Endothelial cell of umbilical vein (primary cell): ENCODE measurements around the gene SLC10A2. TPM values are rescaled to one million over a fixed set of nuclear protein-coding genes. Genes with fewer than 3 reads are reported as not detected.

ENCODE experiments used
- BruUV-seq: library from RNA; stranded (reverse); fragments of 400-500 nt; replicated peaks from 2 replicates; lab custom pipeline; 2021; lab: Mats Ljungman, UMichigan
- CTCF ChIA-PET: fragments of 300-600, 350-600 bp; sonication (Branson Sonifier 250); formaldehyde crosslinking; loops from one replicate; lab custom pipeline; 2021; ENCODE audit warnings: antibody characterized with exemption, inconsistent platforms; lab: Charles Lee
- POLR2A ChIA-PET: fragments of 300-600, 350-600 bp; sonication (Branson Sonifier 250); formaldehyde crosslinking; loops from one replicate; lab custom pipeline; 2021; ENCODE audit warnings: antibody characterized with exemption, inconsistent platforms; lab: Charles Lee
- DNase-seq: peaks from one replicate; pipeline ENCODE4 v3.0.0-alpha.2; 2011; ENCODE audit warnings: low read depth, low spot score
- FAIRE-seq: peaks from 2 replicates; lab custom pipeline; 2011; peaks lifted over from hg19 to GRCh38; lab: Jason Lieb, UNC
- H2AFZ ChIP-seq: 2 replicates; pipeline ENCODE4 v1.6.0; 2012; ENCODE audit warnings: low read depth, low read length, control low read depth, inconsistent platforms
- H3K27ac ChIP-seq: 2 replicates; pipeline ENCODE4 v1.5.1; 2011; ENCODE audit warnings: low read depth, mild to moderate bottlenecking, control low read depth, low read length, moderate library complexity; ENCODE audit not compliant: insufficient read depth
- H3K27me3 ChIP-seq, 2 experiments: 2 replicates each; pipeline versions ENCODE4 v1.6.0 to v1.6.1; 2011; ENCODE audit warnings: low read length in 2 of 2, mixed read lengths in 1 of 2; ENCODE audit not compliant: control insufficient read depth in 2 of 2, insufficient read depth in 2 of 2
- H3K36me3 ChIP-seq, 2 experiments: 2 replicates in 1 of 2; 3 replicates in 1 of 2; pipeline ENCODE4 v1.5.1; 2011; ENCODE audit warnings: low read length in 2 of 2, mild to moderate bottlenecking in 1 of 2, moderate library complexity in 1 of 2; ENCODE audit not compliant: control insufficient read depth in 2 of 2, insufficient read depth in 2 of 2; ENCODE audit errors: extremely low read depth in 1 of 2
- H3K4me1 ChIP-seq: 3 replicates; pipeline ENCODE4 v1.5.1; 2011; ENCODE audit warnings: mild to moderate bottlenecking, low read length; ENCODE audit not compliant: control insufficient read depth, insufficient read depth; ENCODE audit errors: extremely low read depth
- H3K4me2 ChIP-seq: 2 replicates; pipeline ENCODE4 v1.6.1; 2011; ENCODE audit warnings: low read length, control low read depth, mixed read lengths; ENCODE audit not compliant: insufficient read depth
- H3K4me3 ChIP-seq, 3 experiments: fragments of 200-600 bp in 1 of 3; sonication (generic), shearing (Covaris generic) in 1 of 3; replicated peaks in 1 of 3; 2 replicates each; pipeline ENCODE4 v1.5.1; 2011 to 2016; ENCODE audit warnings: control low read depth in 3 of 3, low read length in 3 of 3, mild to moderate bottlenecking in 2 of 3, inconsistent platforms in 1 of 3, low read depth in 1 of 3, moderate library complexity in 1 of 3; ENCODE audit not compliant: insufficient read depth in 1 of 3
- H3K79me2 ChIP-seq: 2 replicates; pipeline ENCODE4 v1.6.0; 2012; ENCODE audit warnings: low read length, inconsistent platforms; ENCODE audit not compliant: control insufficient read depth, insufficient read depth
- H3K9ac ChIP-seq: replicated peaks from 2 replicates; pipeline ENCODE3; 2011; ENCODE audit warnings: low read length, control low read depth; ENCODE audit not compliant: insufficient read depth; ENCODE audit errors: extremely low read depth
- H3K9me1 ChIP-seq: replicated peaks from 3 replicates; pipeline ENCODE4 v1.6.0; 2011; ENCODE audit warnings: mild to moderate bottlenecking, low read length; ENCODE audit not compliant: control insufficient read depth, insufficient read depth; ENCODE audit errors: extremely low read depth
- H3K9me3 ChIP-seq: replicated peaks from 2 replicates; pipeline ENCODE4 v1.5.1; 2012; ENCODE audit warnings: low read length, inconsistent platforms; ENCODE audit not compliant: control insufficient read depth, insufficient read depth
- H4K20me1 ChIP-seq: replicated peaks from 2 replicates; pipeline ENCODE3; 2011; ENCODE audit warnings: mild to moderate bottlenecking, low read length; ENCODE audit not compliant: control insufficient read depth, insufficient read depth; ENCODE audit errors: extremely low read depth
- CTCF ChIP-seq, 2 donors: IDR thresholded peaks; 1 replicate in 1 of 2; 2 replicates in 1 of 2; pipeline ENCODE4 v1.5.1; 2011; ENCODE audit warnings: low read length in 2 of 2, mild to moderate bottlenecking in 2 of 2, moderate library complexity in 2 of 2, control low read depth in 1 of 2, inconsistent platforms in 1 of 2, low read depth in 1 of 2; ENCODE audit not compliant: insufficient read depth in 1 of 2; ENCODE audit errors: extremely low read depth in 1 of 2
- EZH2 ChIP-seq: IDR thresholded peaks from 2 replicates; pipeline ENCODE4 v1.6.1; 2012; ENCODE audit warnings: borderline replicate concordance, low read depth, mild to moderate bottlenecking, moderate library complexity, low read length, inconsistent platforms; ENCODE audit not compliant: severe bottlenecking
- FOS ChIP-seq: IDR thresholded peaks from 2 replicates; pipeline ENCODE4 v1.6.1; 2011; ENCODE audit warnings: mild to moderate bottlenecking, low read length, moderate library complexity, borderline replicate concordance; ENCODE audit not compliant: insufficient read depth
- GATA2 ChIP-seq: IDR thresholded peaks from 2 replicates; pipeline ENCODE4 v1.7.0; 2011; ENCODE audit warnings: low read depth, mild to moderate bottlenecking, moderate library complexity, mixed read lengths, low read length; ENCODE audit not compliant: insufficient read length, insufficient read depth
- JUN ChIP-seq: IDR thresholded peaks from 2 replicates; pipeline ENCODE4 v1.6.1; 2011; ENCODE audit warnings: borderline replicate concordance, low read depth; ENCODE audit not compliant: insufficient read length, insufficient read depth
- MAX ChIP-seq: IDR thresholded peaks from 2 replicates; pipeline ENCODE4 v1.6.1; 2011; ENCODE audit not compliant: insufficient read depth, insufficient read length
- MYC ChIP-seq: IDR thresholded peaks from one replicate; pipeline ENCODE4 v1.6.1; 2011; ENCODE audit warnings: mild to moderate bottlenecking, low read depth, low read length
- POLR2A ChIP-seq: IDR thresholded peaks from 2 replicates; pipeline ENCODE4 v1.6.1; 2012; ENCODE audit warnings: low read depth, mild to moderate bottlenecking, control low read depth, low read length
- POLR2AphosphoS5 ChIP-seq: IDR thresholded peaks from 2 replicates; pipeline ENCODE4 v1.6.1; 2012; ENCODE audit warnings: low read depth, mild to moderate bottlenecking, control low read depth, low read length, moderate library complexity; ENCODE audit not compliant: insufficient read depth
- dilution Hi-C: fragments of 300-500 bp; cut with MboI; formaldehyde crosslinking; loops from one replicate; pipeline ENCODE4 v1.15.0; 2019; ENCODE audit warnings: low sequenced_read_pairs; ENCODE audit not compliant: extremely low pct_ligation_motif_present
- intact Hi-C: fragments of 100-400 bp; cut with micrococcal nuclease; formaldehyde crosslinking; loops from one replicate; pipeline ENCODE4 v1.10.0; 2022
- polyA plus RNA-seq, 4 experiments: library from polyadenylated mRNA; depleted of rRNA in 3 of 4; stranded (reverse) in 3 of 4; unstranded in 1 of 4; fragments of >200 nt; gene quantifications; 2 replicates each; pipeline versions ENCODE4 v1.2.1 to v1.2.3, GENCODE V29; 2011 to 2012; ENCODE audit warnings: missing spikeins in 1 of 4
- total RNA-seq: library from RNA; stranded (reverse); gene quantifications from 2 replicates; pipeline ENCODE4 v1.2.3, GENCODE V29; 2021

Gene SLC10A2
- total and polyA plus RNA-seq, 2 donors (not counting 3 experiments of a cell fraction or from before 2014, with no cell fraction given): not detected

GRCh38 chr13:103036268-103036667 lies 29.9 kb downstream of the SLC10A2 start:
- DNase-seq (no peak), FAIRE-seq (no peak)
- intact Hi-C loops: no loop called here
- CTCF ChIA-PET: no interaction called here
- Histone ChIP-seq H3K4me3 (no peak overlapping the region), H3K9me1 (no peaks in the 10 kb centered on the region), H3K27me3 (no peaks in the 10 kb centered on the region), H3K79me2 (no peaks in the 10 kb centered on the region), H3K36me3 (no peaks in the 10 kb centered on the region), H3K27ac (no peak overlapping the region), H3K9me3 (peaks cover 2% of the 10 kb centered on the region), H4K20me1 (no peaks in the 10 kb centered on the region), H3K9ac (no peak overlapping the region), H3K4me2 (no peak overlapping the region), H2AFZ (no peak overlapping the region), H3K4me1 (no peaks in the 10 kb centered on the region)
- TF ChIP-seq FOS: no peak
- TF ChIP-seq MAX: no peak
- no peak for TF ChIP-seq POLR2A
- TF ChIP-seq POLR2AphosphoS5: no peak
- TF ChIP-seq CTCF (IDR thresholded peaks at IDR 0.05; ENCODE audit: extremely low read depth in 1 of 2, insufficient read depth in 1 of 2, low read depth in 1 of 2, low read length in 2 of 2): no peak
- TF ChIP-seq MYC: no peak
- TF ChIP-seq JUN: no peak
- TF ChIP-seq EZH2: no peak
- TF ChIP-seq GATA2: no peak
- BruUV-seq: no TSS peak
- dilution Hi-C loops: no loop called here
- POLR2A ChIA-PET: no interaction called here
